ENCODE data around the gene HSCB. TPM values are rescaled to one million over a fixed set of nuclear protein-coding genes. Genes with fewer than 3 reads are reported as not detected.
"Not testable (repeated sequence)": the region's sequence is repeated elsewhere in the genome, so short reads cannot be mapped to it uniquely, and the experiment has no call there.

HSCB gene
- total RNA-seq (ENCODE audit: low replicate concordance): 15.0 and 28.5 TPM in 2 replicates

GRCh38 chr22:28741785-28742561 is at the start of gene HSCB, which contains the start of gene CHEK2:
Gene HSCB (plus strand): TSS chr22:28742039. CDS start chr22:28742096, 57 bp downstream.
Gene CHEK2 (minus strand): TSS chr22:28741820. CDS start chr22:28734721, 7,099 bp downstream.
- DNase-seq (ENCODE audit: low read depth): peak; percentile 99
- TF ChIP-seq, protein P1, sequence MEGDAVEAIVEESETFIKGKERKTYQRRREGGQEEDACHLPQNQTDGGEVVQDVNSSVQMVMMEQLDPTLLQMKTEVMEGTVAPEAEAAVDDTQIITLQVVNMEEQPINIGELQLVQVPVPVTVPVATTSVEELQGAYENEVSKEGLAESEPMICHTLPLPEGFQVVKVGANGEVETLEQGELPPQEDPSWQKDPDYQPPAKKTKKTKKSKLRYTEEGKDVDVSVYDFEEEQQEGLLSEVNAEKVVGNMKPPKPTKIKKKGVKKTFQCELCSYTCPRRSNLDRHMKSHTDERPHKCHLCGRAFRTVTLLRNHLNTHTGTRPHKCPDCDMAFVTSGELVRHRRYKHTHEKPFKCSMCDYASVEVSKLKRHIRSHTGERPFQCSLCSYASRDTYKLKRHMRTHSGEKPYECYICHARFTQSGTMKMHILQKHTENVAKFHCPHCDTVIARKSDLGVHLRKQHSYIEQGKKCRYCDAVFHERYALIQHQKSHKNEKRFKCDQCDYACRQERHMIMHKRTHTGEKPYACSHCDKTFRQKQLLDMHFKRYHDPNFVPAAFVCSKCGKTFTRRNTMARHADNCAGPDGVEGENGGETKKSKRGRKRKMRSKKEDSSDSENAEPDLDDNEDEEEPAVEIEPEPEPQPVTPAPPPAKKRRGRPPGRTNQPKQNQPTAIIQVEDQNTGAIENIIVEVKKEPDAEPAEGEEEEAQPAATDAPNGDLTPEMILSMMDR (IDR thresholded peaks at IDR 0.05; ENCODE audit: insufficient read depth, low read length): peak; percentile 13
- H3K4me3 ChIP-seq (ENCODE audit: low read depth, low read length): peak within 1 kb of the TSS; percentile 91

DNA sequence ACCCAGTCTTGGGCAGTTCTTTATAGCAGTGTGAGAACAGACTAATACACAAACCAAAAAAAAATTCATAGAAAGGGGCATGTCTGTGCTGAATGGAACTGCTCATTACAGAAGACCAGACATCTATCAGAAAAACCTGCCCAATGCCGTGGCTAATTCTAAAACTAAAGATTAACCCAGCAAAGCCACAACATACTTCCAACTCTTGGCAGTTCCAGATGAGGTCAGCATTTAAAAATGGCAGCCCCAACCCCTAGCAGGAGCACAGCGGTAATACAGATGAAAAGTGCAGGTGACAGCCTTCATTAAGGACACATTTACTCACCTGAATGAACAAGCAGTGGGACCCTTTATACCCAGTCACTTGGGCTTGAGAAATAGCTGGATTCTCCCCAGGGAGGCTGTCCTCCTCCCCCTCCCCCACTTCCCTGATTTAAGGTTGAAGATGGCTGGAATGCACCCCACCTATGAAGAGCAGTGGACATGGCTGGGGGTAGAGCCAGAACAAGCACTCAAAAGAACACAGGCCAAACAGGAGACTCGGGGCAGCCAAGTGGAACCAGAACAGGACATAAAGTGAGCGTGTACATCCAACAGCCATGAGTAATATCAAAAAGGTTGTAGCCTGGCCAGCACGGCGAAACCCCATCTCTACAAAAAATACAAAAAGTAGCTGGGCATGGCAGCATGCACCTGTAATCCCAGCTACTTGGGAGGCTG is 48.6 kb upstream of the HSCB start:
- DNase-seq (ENCODE audit: low read depth); H3K4me3 ChIP-seq (ENCODE audit: low read depth, low read length): not testable (repeated sequence)

GRCh38 chr22:28702891-28703290 is 38.9 kb upstream of the HSCB start:
- TF ChIP-seq, protein P1 (IDR thresholded peaks at IDR 0.05; ENCODE audit: insufficient read depth, low read length): no peak
- no peak for DNase-seq (ENCODE audit: low read depth)
- H3K4me3 ChIP-seq (ENCODE audit: low read depth, low read length): no peak overlapping the region

DNA sequence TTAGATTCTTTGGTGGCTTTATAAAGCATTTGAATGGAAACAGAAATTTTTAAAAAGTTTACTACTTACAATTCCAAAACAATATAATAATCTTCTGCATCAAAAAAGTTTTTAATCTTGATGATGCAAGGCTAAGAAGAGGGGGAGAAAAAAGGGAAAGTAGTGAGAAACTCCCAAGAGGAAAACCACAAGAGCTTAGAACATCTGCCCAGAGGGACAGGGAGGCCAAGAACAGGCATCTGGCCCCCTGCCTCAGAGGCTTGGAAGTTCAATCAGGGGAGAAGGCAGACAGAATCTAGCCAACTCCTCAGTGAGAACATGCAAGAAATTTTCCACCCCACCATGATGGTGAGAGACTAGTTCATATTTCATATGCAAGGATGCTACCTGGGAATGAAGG is 38.4 kb upstream of the HSCB start:
- DNase-seq (ENCODE audit: low read depth): peak; percentile 38
- TF ChIP-seq, protein P1 (IDR thresholded peaks at IDR 0.05; ENCODE audit: insufficient read depth, low read length): peak; percentile 2
- H3K4me3 ChIP-seq (ENCODE audit: low read depth, low read length): no peak overlapping the region

- TF ChIP-seq, protein P1 (IDR thresholded peaks at IDR 0.05; ENCODE audit: insufficient read depth, low read length): no peak
- no peak overlapping the region for H3K4me3 ChIP-seq (ENCODE audit: low read depth, low read length)
- no peak for DNase-seq (ENCODE audit: low read depth)
These were observed 35.0 kb upstream of the HSCB start for GRCh38 chr22:28706845-28707244.

DNA sequence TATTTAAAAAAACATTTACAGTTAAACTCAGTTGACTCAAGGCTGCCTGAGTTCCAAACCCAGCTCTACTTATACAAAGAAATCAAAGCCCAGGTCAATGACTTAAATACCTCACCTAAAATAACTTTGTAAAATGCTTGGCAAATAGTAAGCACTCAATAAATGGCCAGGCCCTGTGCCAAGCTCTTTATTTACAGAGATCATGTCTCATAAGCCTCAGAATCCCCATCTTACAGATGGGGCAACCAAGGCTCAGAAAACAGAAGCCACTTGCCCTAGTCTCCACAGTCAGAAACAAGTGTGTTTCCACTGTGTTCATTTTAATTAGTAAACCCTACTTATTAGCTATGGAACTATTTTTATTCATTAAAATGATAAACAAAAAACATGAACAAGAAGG is 31.7 kb upstream of the HSCB start:
- no peak for DNase-seq (ENCODE audit: low read depth)
- TF ChIP-seq, protein P1 (IDR thresholded peaks at IDR 0.05; ENCODE audit: insufficient read depth, low read length): no peak
- no peak overlapping the region for H3K4me3 ChIP-seq (ENCODE audit: low read depth, low read length)

- TF ChIP-seq, protein P1 (IDR thresholded peaks at IDR 0.05; ENCODE audit: insufficient read depth, low read length): no peak
- peak; percentile 91 for DNase-seq (ENCODE audit: low read depth)
- peak overlapping the region; percentile 26 for H3K4me3 ChIP-seq (ENCODE audit: low read depth, low read length)
These were observed 31.2 kb upstream of the HSCB start for GRCh38 chr22:28710576-28711191.
